ENCODE measurements around the gene TLDC2.

- TF ChIP-seq CTCF (IDR thresholded peaks at IDR 0.05 in 2 of 3, conservative IDR thresholded peaks at IDR 0.05 in 1 of 3; ENCODE audit: borderline replicate concordance in 1 of 3, insufficient read depth in 1 of 3, low read depth in 2 of 3, low read length in 2 of 3) (no peak), ZBTB33 (IDR thresholded peaks at IDR 0.05; ENCODE audit: extremely low read depth, insufficient replicate concordance, low read length) (no peak), SP1 (IDR thresholded peaks at IDR 0.05; ENCODE audit: low read depth) (no peak)
Observed at GRCh38 chr20:36872852-36873251, 3.1 kb upstream of the TLDC2 start.
